H9 (cell line): ENCODE measurements around the gene FCHSD2. TPM values are rescaled to one million over a fixed set of nuclear protein-coding genes. Genes with fewer than 3 reads are reported as not detected.

ENCODE experiments used
- DNase-seq: peaks from one replicate; pipeline ENCODE4 v3.0.0-alpha.2; 2017
- H2AFZ ChIP-seq: one replicate; pipeline ENCODE4 v1.6.1; 2013; ENCODE audit warnings: mild to moderate bottlenecking, low read length, control low read depth, moderate library complexity
- H2AK5ac ChIP-seq: 2 replicates; pipeline ENCODE4 v1.6.1; 2013; ENCODE audit warnings: low read length, control low read depth, mixed read lengths; ENCODE audit not compliant: insufficient read length
- H2BK120ac ChIP-seq: one replicate; pipeline ENCODE4 v1.6.1; 2013; ENCODE audit warnings: low read depth, mild to moderate bottlenecking, low read length, control low read depth, inconsistent platforms; ENCODE audit not compliant: poor library complexity, severe bottlenecking
- H2BK12ac ChIP-seq: 2 replicates; pipeline ENCODE4 v1.6.1; 2013; ENCODE audit warnings: low read length, control low read depth, mixed read lengths, low read depth; ENCODE audit not compliant: insufficient read length
- H2BK15ac ChIP-seq: 2 replicates; pipeline ENCODE4 v1.6.1; 2013; ENCODE audit warnings: low read depth, low read length, control low read depth
- H2BK20ac ChIP-seq: one replicate; pipeline ENCODE4 v1.6.1; 2013; ENCODE audit warnings: low read depth, mild to moderate bottlenecking, low read length, control low read depth, inconsistent platforms; ENCODE audit not compliant: poor library complexity, severe bottlenecking
- H2BK5ac ChIP-seq: 2 replicates; pipeline ENCODE4 v1.6.1; 2013; ENCODE audit warnings: low read length, control low read depth, mixed read lengths; ENCODE audit not compliant: insufficient read length
- H3K14ac ChIP-seq: 2 replicates; pipeline ENCODE4 v1.6.1; 2013; ENCODE audit warnings: low read length, control low read depth; ENCODE audit not compliant: insufficient read depth
- H3K18ac ChIP-seq: 2 replicates; pipeline ENCODE4 v1.6.1; 2013; ENCODE audit warnings: low read depth, mild to moderate bottlenecking, mixed read lengths, low read length, control low read depth; ENCODE audit not compliant: insufficient read length
- H3K23ac ChIP-seq: 2 replicates; pipeline ENCODE4 v1.6.1; 2013; ENCODE audit warnings: low read length, control low read depth, mixed read lengths, low read depth; ENCODE audit not compliant: insufficient read length
- H3K23me2 ChIP-seq: 2 replicates; pipeline ENCODE4 v1.6.1; 2013; ENCODE audit warnings: low read depth, mild to moderate bottlenecking, mixed read lengths, low read length, control low read depth; ENCODE audit not compliant: insufficient read length, poor library complexity, severe bottlenecking
- H3K27ac ChIP-seq: 2 replicates; pipeline ENCODE4 v1.5.1; 2013; ENCODE audit warnings: low read length, control low read depth, mixed read lengths, low read depth; ENCODE audit not compliant: insufficient read length
- H3K27me3 ChIP-seq: 2 replicates; pipeline ENCODE4 v1.6.1; 2013; ENCODE audit warnings: low read length, control low read depth, inconsistent platforms; ENCODE audit not compliant: insufficient read depth
- H3K4ac ChIP-seq: 2 replicates; pipeline ENCODE4 v1.6.1; 2013; ENCODE audit warnings: low read depth, mild to moderate bottlenecking, control low read depth, inconsistent platforms, low read length, moderate library complexity
- H3K4me1 ChIP-seq: 2 replicates; pipeline ENCODE4 v1.6.1; 2013; ENCODE audit warnings: low read length, control low read depth, inconsistent platforms; ENCODE audit not compliant: insufficient read depth
- H3K4me2 ChIP-seq: 2 replicates; pipeline ENCODE4 v1.6.1; 2013; ENCODE audit warnings: low read length, control low read depth, mixed read lengths; ENCODE audit not compliant: insufficient read length, insufficient read depth
- H3K56ac ChIP-seq: 2 replicates; pipeline ENCODE4 v1.6.1; 2013; ENCODE audit warnings: low read depth, mild to moderate bottlenecking, mixed read lengths, low read length, control low read depth; ENCODE audit not compliant: insufficient read length
- H3K79me1 ChIP-seq: 2 replicates; pipeline ENCODE4 v1.6.1; 2013; ENCODE audit warnings: low read depth, mild to moderate bottlenecking, moderate library complexity, low read length, control low read depth, inconsistent platforms; ENCODE audit not compliant: insufficient read depth, poor library complexity, severe bottlenecking
- H3K79me2 ChIP-seq: 2 replicates; pipeline ENCODE4 v1.6.1; 2013; ENCODE audit warnings: low read length, control low read depth, inconsistent platforms; ENCODE audit not compliant: insufficient read depth
- H3K9ac ChIP-seq: 2 replicates; pipeline ENCODE4 v1.6.1; 2013; ENCODE audit warnings: low read length, control low read depth, mixed read lengths; ENCODE audit not compliant: insufficient read length; ENCODE audit errors: extremely low read depth
- H3K9me3 ChIP-seq: one replicate; pipeline ENCODE4 v1.6.1; 2013; ENCODE audit warnings: low read depth, low read length, inconsistent platforms; ENCODE audit not compliant: control insufficient read depth
- H3T11ph ChIP-seq: one replicate; pipeline ENCODE4 v1.6.1; 2013; ENCODE audit warnings: mild to moderate bottlenecking, low read length, control low read depth, inconsistent platforms
- H4K20me1 ChIP-seq: one replicate; pipeline ENCODE4 v1.6.1; 2013; ENCODE audit not compliant: control insufficient read depth, insufficient read length, insufficient read depth
- H4K5ac ChIP-seq: 2 replicates; pipeline ENCODE4 v1.6.1; 2013; ENCODE audit warnings: low read depth, mild to moderate bottlenecking, mixed read lengths, low read length, control low read depth; ENCODE audit not compliant: insufficient read length
- H4K8ac ChIP-seq: replicated peaks from 2 replicates; pipeline ENCODE4 v1.6.1; 2013; ENCODE audit warnings: low read length, control low read depth, mixed read lengths, low read depth; ENCODE audit not compliant: insufficient read length
- H4K91ac ChIP-seq: 2 replicates; pipeline ENCODE4 v1.6.1; 2013; ENCODE audit warnings: low read depth, mild to moderate bottlenecking, moderate library complexity, mixed read lengths, low read length, control low read depth; ENCODE audit not compliant: insufficient read length
- H3K27ac Mint-ChIP-seq, 3 experiments: 2 replicates in 2 of 3; 3 replicates in 1 of 3; pipeline ENCODE4 v1.8.0; 2020 to 2021; ENCODE audit warnings: mixed read lengths in 3 of 3, mild to moderate bottlenecking in 1 of 3, moderate library complexity in 1 of 3
- H3K27me3 Mint-ChIP-seq: 2 replicates; pipeline ENCODE4 v1.8.0; 2021; ENCODE audit warnings: low read depth, mild to moderate bottlenecking, moderate library complexity, mixed read lengths
- H3K36me3 Mint-ChIP-seq, 3 experiments: 2 replicates in 2 of 3; 3 replicates in 1 of 3; pipeline ENCODE4 v1.8.0; 2020 to 2021; ENCODE audit warnings: low read depth in 3 of 3, mixed read lengths in 3 of 3; ENCODE audit not compliant: insufficient read depth in 1 of 3
- H3K4me1 Mint-ChIP-seq, 2 experiments: 2 replicates each; pipeline ENCODE4 v1.8.0; 2020; ENCODE audit warnings: mixed read lengths in 2 of 2
- H3K4me3 Mint-ChIP-seq, 2 experiments: 2 replicates in 1 of 2; 3 replicates in 1 of 2; pipeline ENCODE4 v1.8.0; 2020 to 2021; ENCODE audit warnings: mild to moderate bottlenecking in 2 of 2, mixed read lengths in 2 of 2, moderate library complexity in 1 of 2
- H3K9me3 Mint-ChIP-seq, 2 experiments: 2 replicates in 1 of 2; 3 replicates in 1 of 2; pipeline ENCODE4 v1.8.0; 2020; ENCODE audit warnings: mild to moderate bottlenecking in 2 of 2, mixed read lengths in 2 of 2, moderate library complexity in 1 of 2
- WGBS: extraction: QIAGEN DNeasy Blood & Tissue Kit; methylation state at CpG from one replicate; pipeline ENCODE4 v1.1.7; 2013; ENCODE audit warnings: missing lambda C conversion rate, low lambda C conversion rate, mixed read lengths; ENCODE audit not compliant: insufficient read length; ENCODE audit errors: extremely low coverage; 5-methylcytosine and 5-hydroxymethylcytosine counted together
- total RNA-seq: library from RNA; stranded (reverse); gene quantifications from 2 replicates; pipeline ENCODE4 v1.2.1, GENCODE V29; 2021
- TF ChIP-seq, protein P1 (sequence below): fragments of 200-600 bp; sonication (generic); conservative IDR thresholded peaks from 3 replicates; pipeline ENCODE4 v1.8.0; 2021; ENCODE audit warnings: antibody characterized with exemption, mild to moderate bottlenecking

FCHSD2 gene
- total RNA-seq, 1 experiment from 2014 or later = 17.8 TPM

DNA sequence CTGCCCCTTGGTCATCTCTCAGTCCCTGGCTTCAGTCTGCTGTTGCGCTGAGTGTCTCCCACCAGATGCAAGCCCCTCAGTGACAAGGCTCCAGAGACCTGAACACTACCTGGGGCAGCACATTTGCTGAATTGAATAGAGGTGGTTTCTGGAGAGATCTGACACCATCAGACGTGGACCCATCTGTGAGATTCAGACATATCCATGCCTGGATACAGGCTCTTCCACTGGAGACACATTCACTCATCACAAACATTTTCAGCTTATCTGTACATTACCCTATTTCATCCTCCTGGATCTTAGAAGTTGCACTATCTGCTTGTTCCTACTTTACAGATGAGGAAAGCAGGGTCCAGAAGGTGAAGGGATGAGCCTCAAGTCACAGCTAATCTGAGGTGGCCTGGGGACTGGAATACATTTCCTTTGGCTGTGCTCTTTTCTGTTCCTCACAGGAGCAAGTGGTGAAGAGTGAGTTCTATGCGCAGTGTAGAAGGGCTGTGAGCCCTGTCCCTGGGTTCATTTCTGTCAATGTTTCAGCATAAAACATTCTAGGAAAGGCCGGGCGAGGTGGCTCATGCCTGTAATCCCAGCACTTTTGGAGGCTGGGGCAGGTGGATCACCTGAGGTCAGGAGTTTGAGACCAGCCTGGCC lies 308.9 kb downstream of the FCHSD2 start:
- no peaks in the 10 kb centered on the region for H3K9me3 Mint-ChIP-seq
- Histone ChIP-seq H3K9ac (no peak overlapping the region), H2BK120ac (no peak overlapping the region), H3K56ac (no peak overlapping the region), H2BK15ac (no peak overlapping the region), H4K8ac (no peak overlapping the region), H3T11ph (no peak overlapping the region), H2AFZ (no peak overlapping the region), H3K4me1 (no peaks in the 10 kb centered on the region), H4K5ac (no peak overlapping the region), H2BK20ac (no peak overlapping the region), H3K23ac (no peak overlapping the region), H2AK5ac (no peak overlapping the region), H3K18ac (no peak overlapping the region), H3K23me2 (no peaks in the 10 kb centered on the region), H3K27me3 (no peaks in the 10 kb centered on the region), H4K91ac (no peak overlapping the region), H3K79me1 (no peaks in the 10 kb centered on the region), H2BK12ac (no peak overlapping the region), H3K4me2 (no peak overlapping the region), H3K9me3 (no peaks in the 10 kb centered on the region), H3K14ac (no peak overlapping the region), H3K79me2 (no peaks in the 10 kb centered on the region), H3K27ac (no peak overlapping the region), H4K20me1 (no peaks in the 10 kb centered on the region), H2BK5ac (no peak overlapping the region), H3K4ac (no peak overlapping the region)
- WGBS = no CpG with 5 or more reads among the region's 5 CpGs
- no peak for DNase-seq
- peaks cover 4% of the 10 kb centered on the region; the same call in 1 of the 2 replicates for H3K27me3 Mint-ChIP-seq
- no peak overlapping the region for H3K4me3 Mint-ChIP-seq
- peaks cover 9% of the 10 kb centered on the region in 2 experiments for H3K4me1 Mint-ChIP-seq
- TF ChIP-seq, protein P1, sequence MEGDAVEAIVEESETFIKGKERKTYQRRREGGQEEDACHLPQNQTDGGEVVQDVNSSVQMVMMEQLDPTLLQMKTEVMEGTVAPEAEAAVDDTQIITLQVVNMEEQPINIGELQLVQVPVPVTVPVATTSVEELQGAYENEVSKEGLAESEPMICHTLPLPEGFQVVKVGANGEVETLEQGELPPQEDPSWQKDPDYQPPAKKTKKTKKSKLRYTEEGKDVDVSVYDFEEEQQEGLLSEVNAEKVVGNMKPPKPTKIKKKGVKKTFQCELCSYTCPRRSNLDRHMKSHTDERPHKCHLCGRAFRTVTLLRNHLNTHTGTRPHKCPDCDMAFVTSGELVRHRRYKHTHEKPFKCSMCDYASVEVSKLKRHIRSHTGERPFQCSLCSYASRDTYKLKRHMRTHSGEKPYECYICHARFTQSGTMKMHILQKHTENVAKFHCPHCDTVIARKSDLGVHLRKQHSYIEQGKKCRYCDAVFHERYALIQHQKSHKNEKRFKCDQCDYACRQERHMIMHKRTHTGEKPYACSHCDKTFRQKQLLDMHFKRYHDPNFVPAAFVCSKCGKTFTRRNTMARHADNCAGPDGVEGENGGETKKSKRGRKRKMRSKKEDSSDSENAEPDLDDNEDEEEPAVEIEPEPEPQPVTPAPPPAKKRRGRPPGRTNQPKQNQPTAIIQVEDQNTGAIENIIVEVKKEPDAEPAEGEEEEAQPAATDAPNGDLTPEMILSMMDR = no peak
- H3K27ac Mint-ChIP-seq = no peak overlapping the region
- H3K36me3 Mint-ChIP-seq = peaks cover 0 to 2% (median 0%) of the 10 kb centered on the region in 3 experiments; a peak in 2 of 7 replicates
